ENCODE data around the gene NUPR1. TPM values are rescaled to one million over a fixed set of nuclear protein-coding genes. Genes with fewer than 3 reads are reported as not detected.

The NUPR1 gene
- polyA plus RNA-seq, 1 donor (not counting 4 experiments of a cell fraction or from before 2014, with no cell fraction given): 126 TPM

- H3K4me2 ChIP-seq (ENCODE audit: control insufficient read depth, extremely low read depth, insufficient read depth, low read depth, low read length): no peak overlapping the region
- peaks cover 11% of the 10 kb centered on the region for H3K79me2 ChIP-seq (ENCODE audit: control insufficient read depth, insufficient read depth, low read length)
- DNase-seq (ENCODE audit: low read depth, low spot score): no peak
- TF ChIP-seq CTCF (optimal IDR thresholded peaks at IDR 0.05 in 1 of 3, IDR thresholded peaks at IDR 0.05 in 1 of 3, conservative IDR thresholded peaks at IDR 0.05 in 1 of 3; ENCODE audit: extremely low read depth in 1 of 3, insufficient read depth in 2 of 3, low read length in 3 of 3) (no peak), EZH2 (IDR thresholded peaks at IDR 0.05; ENCODE audit: low read length) (no peak)
- no peak overlapping the region for H3K9ac ChIP-seq (ENCODE audit: control insufficient read depth, extremely low read depth, insufficient read depth, low read length)
- H3K36me3 ChIP-seq (ENCODE audit: control insufficient read depth in 2 of 2, extremely low read depth in 1 of 2, insufficient read depth in 2 of 2, low read length in 2 of 2): peaks cover 0 to 5% of the 10 kb centered on the region in 2 experiments
- dilution Hi-C loops (cut with MboI; ENCODE audit: extremely low pct_ligation_motif_present, low sequenced_read_pairs): no loop called here
- no peaks in the 10 kb centered on the region for H3K4me1 ChIP-seq (ENCODE audit: control insufficient read depth, extremely low read depth, insufficient read depth, low read length)
- H3K4me3 ChIP-seq (ENCODE audit: control insufficient read depth in 2 of 3, extremely low read depth in 1 of 3, insufficient read depth in 2 of 3, low read depth in 1 of 3, low read length in 3 of 3): no peak overlapping the region
- no peak overlapping the region for H3K27ac ChIP-seq (ENCODE audit: control insufficient read depth, insufficient read depth, low read length)
- H3K27me3 ChIP-seq (ENCODE audit: control insufficient read depth, extremely low read depth, insufficient read depth, low read length): no peaks in the 10 kb centered on the region
- no peaks in the 10 kb centered on the region for H3K9me3 ChIP-seq (ENCODE audit: control insufficient read depth, low read depth, low read length)
- H4K20me1 ChIP-seq (ENCODE audit: control insufficient read depth, extremely low read depth, insufficient read depth, low read length): no peaks in the 10 kb centered on the region
- FAIRE-seq: no peak
- no peaks in the 10 kb centered on the region for H3K9me1 ChIP-seq (ENCODE audit: control insufficient read depth, extremely low read depth, insufficient read depth, low read length)
- H2AFZ ChIP-seq (ENCODE audit: control insufficient read depth, low read length): no peak overlapping the region
Measured at GRCh38 chr16:28561557-28562187, 22.9 kb upstream of the NUPR1 start.

- Histone ChIP-seq H3K36me3 (ENCODE audit: control insufficient read depth in 2 of 2, extremely low read depth in 1 of 2, insufficient read depth in 2 of 2, low read length in 2 of 2) (peaks cover 0 to 3% of the 10 kb centered on the region in 2 experiments), H4K20me1 (ENCODE audit: control insufficient read depth, extremely low read depth, insufficient read depth, low read length) (no peaks in the 10 kb centered on the region), H2AFZ (ENCODE audit: control insufficient read depth, low read length) (no peak overlapping the region), H3K79me2 (ENCODE audit: control insufficient read depth, insufficient read depth, low read length) (peaks cover 12% of the 10 kb centered on the region), H3K27me3 (ENCODE audit: control insufficient read depth, extremely low read depth, insufficient read depth, low read length) (no peaks in the 10 kb centered on the region), H3K27ac (ENCODE audit: control insufficient read depth, insufficient read depth, low read length) (no peak overlapping the region), H3K4me3 (ENCODE audit: control insufficient read depth in 2 of 3, extremely low read depth in 1 of 3, insufficient read depth in 2 of 3, low read depth in 1 of 3, low read length in 3 of 3) (no peak overlapping the region), H3K4me1 (ENCODE audit: control insufficient read depth, extremely low read depth, insufficient read depth, low read length) (no peaks in the 10 kb centered on the region), H3K9me3 (ENCODE audit: control insufficient read depth, low read depth, low read length) (no peaks in the 10 kb centered on the region), H3K4me2 (ENCODE audit: control insufficient read depth, extremely low read depth, insufficient read depth, low read depth, low read length) (no peak overlapping the region), H3K9ac (ENCODE audit: control insufficient read depth, extremely low read depth, insufficient read depth, low read length) (no peak overlapping the region), H3K9me1 (ENCODE audit: control insufficient read depth, extremely low read depth, insufficient read depth, low read length) (no peaks in the 10 kb centered on the region)
- dilution Hi-C loops (cut with MboI; ENCODE audit: extremely low pct_ligation_motif_present, low sequenced_read_pairs): no loop called here
- TF ChIP-seq CTCF (optimal IDR thresholded peaks at IDR 0.05 in 1 of 3, IDR thresholded peaks at IDR 0.05 in 1 of 3, conservative IDR thresholded peaks at IDR 0.05 in 1 of 3; ENCODE audit: extremely low read depth in 1 of 3, insufficient read depth in 2 of 3, low read length in 3 of 3) (no peak), EZH2 (IDR thresholded peaks at IDR 0.05; ENCODE audit: low read length) (no peak)
- DNase-seq (ENCODE audit: low read depth, low spot score): no peak
- FAIRE-seq: no peak
Measured at GRCh38 chr16:28558456-28558855, 19.7 kb upstream of the NUPR1 start.
